OCI-LY1 (cell line): ENCODE results near the gene PLEKHO1.

Experiments used
- H2AFZ ChIP-seq: fragments of 200-600 bp; sonication (generic), shearing (Covaris generic); 2 replicates; pipeline ENCODE4 v1.6.0; 2014; ENCODE audit warnings: antibody characterized with exemption, mild to moderate bottlenecking, low read length
- H3F3A ChIP-seq: fragments of 200-600 bp; sonication (generic), shearing (Covaris generic); 2 replicates; pipeline ENCODE4 v1.6.0; 2014; ENCODE audit warnings: mild to moderate bottlenecking, antibody characterized with exemption, low read length, moderate library complexity; ENCODE audit not compliant: insufficient read depth
- H3K27ac ChIP-seq: fragments of 200-600 bp; sonication (generic); 2 replicates; pipeline ENCODE4 v1.5.1; 2014; ENCODE audit warnings: low read length, mixed run types, mild to moderate bottlenecking, low read depth; ENCODE audit not compliant: poor library complexity, severe bottlenecking
- H3K27me3 ChIP-seq: fragments of 200-600 bp; sonication (generic); 2 replicates; pipeline ENCODE4 v1.6.0; 2014; ENCODE audit warnings: antibody characterized with exemption, mild to moderate bottlenecking, low read length, moderate library complexity; ENCODE audit not compliant: insufficient read depth
- H3K36me3 ChIP-seq: fragments of 200-600 bp; sonication (generic); 2 replicates; pipeline ENCODE4 v1.6.1; 2014; ENCODE audit warnings: mild to moderate bottlenecking, antibody characterized with exemption, low read length, moderate library complexity, mixed read lengths; ENCODE audit not compliant: insufficient read depth
- H3K4me1 ChIP-seq: fragments of 200-600 bp; sonication (generic); 2 replicates; pipeline ENCODE4 v1.5.1; 2014; ENCODE audit warnings: mild to moderate bottlenecking, low read length, moderate library complexity; ENCODE audit not compliant: insufficient read depth, severe bottlenecking
- H3K4me2 ChIP-seq: fragments of 200-600 bp; sonication (generic), shearing (Covaris generic); 2 replicates; pipeline ENCODE4 v1.6.1; 2014; ENCODE audit warnings: low read length
- H3K4me3 ChIP-seq: fragments of 200-600 bp; sonication (generic); 2 replicates; pipeline ENCODE4 v1.5.1; 2014; ENCODE audit warnings: low read length, low read depth, mild to moderate bottlenecking, mixed read lengths; ENCODE audit not compliant: poor library complexity, severe bottlenecking
- H3K79me2 ChIP-seq: fragments of 200-600 bp; shearing (Covaris generic); 2 replicates; pipeline ENCODE4 v1.6.1; 2016; ENCODE audit warnings: mixed run types, low read length, mixed read lengths; ENCODE audit not compliant: insufficient read depth
- H3K9ac ChIP-seq: fragments of 200-600 bp; sonication (generic), shearing (Covaris generic); 2 replicates; pipeline ENCODE4 v1.6.1; 2014; ENCODE audit warnings: mild to moderate bottlenecking, low read length, mixed read lengths
- H3K9me2 ChIP-seq: fragments of 200-600 bp; sonication (generic), shearing (Covaris generic); 2 replicates; pipeline ENCODE4 v1.6.1; 2014; ENCODE audit warnings: low read depth, mild to moderate bottlenecking, low read length, mixed read lengths
- H3K9me3 ChIP-seq: fragments of 200-600 bp; shearing (Covaris generic); 2 replicates; pipeline ENCODE4 v1.6.1; 2014; ENCODE audit warnings: low read length, mixed read lengths
- H4K20me1 ChIP-seq: fragments of 200-600 bp; sonication (generic), shearing (Covaris generic); 2 replicates; pipeline ENCODE4 v1.6.0; 2016; ENCODE audit warnings: mild to moderate bottlenecking, low read length; ENCODE audit not compliant: insufficient read depth
- EZH2 ChIP-seq: fragments of 200-600 bp; sonication (generic), shearing (Covaris generic); IDR thresholded peaks from 2 replicates; pipeline ENCODE4 v1.8.0; 2017; ENCODE audit warnings: borderline replicate concordance, mixed run types, mild to moderate bottlenecking, antibody characterized with exemption, low read length, moderate library complexity, mixed read lengths
- TF ChIP-seq, protein P1 (sequence below): fragments of 200-600 bp; sonication (generic), shearing (Covaris generic); IDR thresholded peaks from 2 replicates; pipeline ENCODE4 v1.5.1; 2017; ENCODE audit warnings: mild to moderate bottlenecking, antibody characterized with exemption, low read length, moderate library complexity, mixed read lengths

PLEKHO1 gene

DNA sequence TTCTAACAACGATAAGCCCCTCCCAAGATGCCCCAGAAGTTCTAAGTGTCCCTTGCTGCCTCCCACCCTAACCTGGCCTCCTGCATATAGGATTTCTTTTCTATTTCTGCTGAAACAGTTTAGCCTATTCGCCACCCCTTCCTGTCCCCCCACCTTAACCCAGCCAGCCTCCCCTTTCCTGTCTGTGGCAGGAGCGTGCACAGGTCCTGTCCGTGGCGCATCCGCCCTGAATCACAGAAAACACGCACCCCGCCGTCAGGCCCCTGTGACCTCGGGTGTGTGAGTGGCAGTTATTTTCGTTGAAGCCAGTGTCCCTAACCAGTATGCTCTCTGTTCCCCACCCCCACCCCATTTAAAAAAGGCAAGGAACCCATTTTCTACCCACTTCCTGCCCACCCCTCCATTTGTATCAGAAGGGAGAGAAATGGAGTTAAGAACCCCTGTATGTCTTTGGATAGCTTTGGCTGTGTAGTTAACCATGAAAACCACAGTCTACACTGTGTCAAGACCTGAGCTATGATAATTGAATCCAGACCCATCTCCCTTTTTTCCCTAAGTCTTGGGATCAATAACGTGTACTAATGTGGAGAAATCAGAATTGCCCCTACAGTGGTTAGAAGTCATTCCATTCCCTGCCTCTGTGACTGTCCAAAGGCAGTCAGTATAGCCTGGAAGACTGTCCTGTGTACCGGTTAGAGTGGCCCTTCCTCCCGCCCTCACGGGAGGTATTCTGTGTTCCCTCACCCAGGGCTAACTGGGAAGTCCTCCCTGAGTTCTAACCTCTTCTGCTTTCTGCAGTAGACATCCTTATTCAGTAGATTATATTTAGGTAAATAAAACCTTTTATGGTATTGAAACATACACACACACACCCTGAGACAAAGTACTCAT is 1.8 kb downstream of the PLEKHO1 start:
- Histone ChIP-seq H3K27ac (peak overlapping the region; percentile 78), H3K4me3 (peak overlapping the region; percentile 76)

DNA sequence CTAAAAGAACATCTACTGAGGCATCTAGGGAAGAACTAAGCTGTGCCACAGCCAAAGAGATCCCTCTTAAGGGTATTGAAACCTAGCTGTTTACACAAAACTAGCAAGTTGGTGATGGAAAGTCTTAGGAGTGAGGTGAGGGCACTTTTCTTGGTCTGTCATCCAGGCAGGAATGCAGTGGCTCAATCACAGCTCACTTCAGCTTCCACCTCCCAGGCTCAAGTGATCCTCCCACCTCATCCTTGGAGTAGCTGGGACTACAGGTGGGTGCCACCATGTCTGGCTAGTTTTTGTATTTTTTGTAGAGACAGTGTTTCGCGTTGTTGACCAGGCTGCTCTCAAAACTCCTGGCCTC is 2.4 kb downstream of the PLEKHO1 start:
- Histone ChIP-seq H3K36me3 (peaks cover 24% of the 10 kb centered on the region; the same call in 1 of the 2 replicates), H3K79me2 (no peaks in the 10 kb centered on the region), H3K27ac (peak overlapping the region; percentile 78), H3K9me3 (no peaks in the 10 kb centered on the region), H3K4me3 (no peak overlapping the region), H3K4me2 (no peak overlapping the region; the same call in 1 of the 2 replicates), H3F3A (no peaks in the 10 kb centered on the region), H3K27me3 (no peaks in the 10 kb centered on the region), H3K9me2 (no peaks in the 10 kb centered on the region), H2AFZ (no peak overlapping the region), H4K20me1 (no peaks in the 10 kb centered on the region), H3K4me1 (peaks cover 22% of the 10 kb centered on the region), H3K9ac (no peak overlapping the region)
- TF ChIP-seq, protein P1, sequence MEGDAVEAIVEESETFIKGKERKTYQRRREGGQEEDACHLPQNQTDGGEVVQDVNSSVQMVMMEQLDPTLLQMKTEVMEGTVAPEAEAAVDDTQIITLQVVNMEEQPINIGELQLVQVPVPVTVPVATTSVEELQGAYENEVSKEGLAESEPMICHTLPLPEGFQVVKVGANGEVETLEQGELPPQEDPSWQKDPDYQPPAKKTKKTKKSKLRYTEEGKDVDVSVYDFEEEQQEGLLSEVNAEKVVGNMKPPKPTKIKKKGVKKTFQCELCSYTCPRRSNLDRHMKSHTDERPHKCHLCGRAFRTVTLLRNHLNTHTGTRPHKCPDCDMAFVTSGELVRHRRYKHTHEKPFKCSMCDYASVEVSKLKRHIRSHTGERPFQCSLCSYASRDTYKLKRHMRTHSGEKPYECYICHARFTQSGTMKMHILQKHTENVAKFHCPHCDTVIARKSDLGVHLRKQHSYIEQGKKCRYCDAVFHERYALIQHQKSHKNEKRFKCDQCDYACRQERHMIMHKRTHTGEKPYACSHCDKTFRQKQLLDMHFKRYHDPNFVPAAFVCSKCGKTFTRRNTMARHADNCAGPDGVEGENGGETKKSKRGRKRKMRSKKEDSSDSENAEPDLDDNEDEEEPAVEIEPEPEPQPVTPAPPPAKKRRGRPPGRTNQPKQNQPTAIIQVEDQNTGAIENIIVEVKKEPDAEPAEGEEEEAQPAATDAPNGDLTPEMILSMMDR: no peak
- TF ChIP-seq EZH2: no peak

More for the DNA sequence above, 1.8 kb downstream of the PLEKHO1 start:
- Histone ChIP-seq H3K36me3 (peaks cover 22% of the 10 kb centered on the region; the same call in 1 of the 2 replicates), H3K9ac (peak overlapping the region; percentile 78), H2AFZ (no peak overlapping the region), H3K9me3 (no peaks in the 10 kb centered on the region), H3K27me3 (no peaks in the 10 kb centered on the region), H3K9me2 (no peaks in the 10 kb centered on the region), H3K4me1 (peaks cover 22% of the 10 kb centered on the region), H3K79me2 (no peaks in the 10 kb centered on the region), H4K20me1 (no peaks in the 10 kb centered on the region), H3K4me2 (peak overlapping the region; percentile 83), H3F3A (no peaks in the 10 kb centered on the region)
- TF ChIP-seq, protein P1: no peak
- no peak for TF ChIP-seq EZH2

DNA sequence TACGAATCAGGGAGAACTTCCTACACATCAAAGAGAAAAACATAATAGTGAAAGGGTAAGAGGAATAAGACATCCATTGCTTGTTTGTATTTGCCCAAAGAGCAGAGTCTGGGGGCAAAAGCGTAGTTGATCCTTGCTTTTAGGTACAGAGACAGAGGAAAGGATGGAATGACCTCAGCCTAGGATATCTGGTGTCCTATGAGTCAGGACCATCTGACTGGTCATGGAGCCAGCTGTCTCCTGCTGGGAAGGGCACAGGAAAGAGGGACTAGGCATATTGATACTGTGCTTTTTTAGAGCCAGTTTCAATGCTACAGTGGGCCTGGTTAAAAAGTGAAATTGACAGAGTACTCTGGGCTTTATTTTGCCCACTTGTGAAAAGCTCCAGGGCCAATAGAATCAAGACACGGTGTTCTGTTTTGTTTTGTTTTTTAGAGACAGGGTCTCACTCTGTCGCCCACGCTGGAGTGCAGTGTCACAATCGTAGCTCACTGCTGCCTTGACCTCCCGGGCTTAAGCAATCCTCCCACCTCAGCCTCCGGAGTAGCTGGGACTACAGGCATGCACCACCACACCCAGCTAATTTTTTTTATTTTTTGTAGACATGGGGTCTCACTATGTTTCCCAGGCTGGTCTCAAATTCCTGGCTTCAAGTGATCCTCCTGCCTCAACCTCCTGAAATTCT is 3.2 kb downstream of the PLEKHO1 start:
- Histone ChIP-seq H3K27ac (no peak overlapping the region), H4K20me1 (no peaks in the 10 kb centered on the region), H3K4me3 (no peak overlapping the region)

More for the DNA sequence above, 3.2 kb downstream of the PLEKHO1 start:
- no peaks in the 10 kb centered on the region for H3K9me3 ChIP-seq
- H3K9ac ChIP-seq: no peak overlapping the region
- peaks cover 31% of the 10 kb centered on the region; the same call in 1 of the 2 replicates for H3K36me3 ChIP-seq
- H2AFZ ChIP-seq: no peak overlapping the region
- no peaks in the 10 kb centered on the region for H3K27me3 ChIP-seq
- TF ChIP-seq, protein P1: no peak
- no peaks in the 10 kb centered on the region for H3K9me2 ChIP-seq
- H3K4me1 ChIP-seq: peaks cover 22% of the 10 kb centered on the region
- H3K79me2 ChIP-seq: no peaks in the 10 kb centered on the region
- no peak overlapping the region for H3K4me2 ChIP-seq
- no peaks in the 10 kb centered on the region for H3F3A ChIP-seq
